T47D (cell line): Measurements from ENCODE around the gene REG4.

Experiments
- DNase-seq, 2 experiments: peaks; one replicate each; pipeline versions ENCODE4 v3.0.0 to v3.0.0-alpha.2; 2011 to 2012; ENCODE audit warnings: low read depth in 1 of 2, low spot score in 1 of 2
- JUND ChIP-seq: IDR thresholded peaks from 2 replicates; pipeline ENCODE4 v1.6.1; 2012; ENCODE audit warnings: low read depth
- in situ Hi-C: cut with HindIII; loops from 2 replicates; pipeline ENCODE4 v1.10.0; 2016; ENCODE audit warnings: low sequenced_read_pairs, low pct_unique_long_range_greater_than_20kb

Gene REG4

DNA sequence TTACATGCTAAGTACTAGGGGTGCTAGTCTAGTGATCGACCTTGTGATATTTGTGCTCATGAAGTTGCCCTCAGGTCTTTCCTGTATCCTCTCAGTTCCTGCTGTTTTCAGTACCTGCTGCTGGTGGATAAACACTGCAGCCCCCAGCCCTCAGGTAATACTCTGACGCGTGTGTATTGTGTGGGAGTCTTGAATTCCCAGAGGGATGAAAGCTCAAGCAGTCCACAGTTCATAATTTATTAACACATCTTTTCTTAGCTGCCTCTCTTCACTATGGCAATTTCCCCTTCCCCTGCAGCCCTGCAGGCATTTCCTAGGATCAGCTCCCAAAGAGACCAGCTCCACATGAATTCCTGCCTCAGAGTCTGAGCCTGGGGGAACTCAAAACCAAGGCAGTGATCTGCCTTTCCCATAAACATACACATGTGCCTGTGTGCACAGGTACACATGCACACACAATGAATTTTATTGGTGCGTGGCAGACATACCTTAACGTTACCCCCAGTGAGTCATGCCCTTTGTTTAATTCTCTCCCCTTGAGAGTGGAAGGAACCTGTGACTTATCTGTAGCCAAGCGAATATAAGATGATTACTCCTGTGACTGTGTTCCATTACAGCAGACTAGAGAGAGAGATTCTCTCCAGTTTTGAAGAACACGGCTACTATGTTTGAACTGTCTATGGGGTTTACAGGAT lies 28.5 kb downstream of the REG4 start:
- in situ Hi-C loops, result no loop called here
- DNase-seq, result peak in 1 of 2 experiments; percentile 73
- TF ChIP-seq JUND, result no peak

GRCh38 chr1:119781434-119782210 lies 29.6 kb downstream of the REG4 start:
- in situ Hi-C loops, result no loop called here
- no peak for TF ChIP-seq JUND
- no peak for DNase-seq

DNA sequence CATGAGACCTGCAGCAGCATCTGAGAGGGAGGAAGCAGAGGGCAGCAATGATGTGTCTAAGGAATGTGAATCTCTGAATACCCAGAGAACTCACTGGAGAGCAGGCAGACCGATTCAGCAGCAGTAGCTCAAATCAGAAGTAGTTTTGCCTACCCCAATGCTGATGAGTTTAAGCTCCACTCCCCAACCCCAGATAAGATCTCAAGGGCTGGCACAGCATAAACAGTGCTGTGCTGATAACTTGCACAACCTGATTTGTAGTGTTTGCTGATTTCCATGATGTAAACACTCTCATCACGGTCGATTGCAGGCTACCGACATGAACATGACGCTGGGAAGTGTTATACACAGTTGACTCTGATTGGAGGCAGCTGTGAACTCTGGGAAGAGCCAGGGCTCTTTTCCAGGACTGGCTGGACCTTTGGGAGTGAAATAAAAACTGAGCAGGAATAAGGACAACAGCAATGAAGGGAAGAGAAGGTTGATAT lies 31.3 kb downstream of the REG4 start:
- DNase-seq, result peak in 1 of 2 experiments; percentile 60
- no peak for TF ChIP-seq JUND
- in situ Hi-C loops, result no loop called here

- in situ Hi-C loops, result no loop called here
- TF ChIP-seq JUND, result no peak
These were observed 32.2 kb downstream of the REG4 start for GRCh38 chr1:119778886-119779560.

DNA sequence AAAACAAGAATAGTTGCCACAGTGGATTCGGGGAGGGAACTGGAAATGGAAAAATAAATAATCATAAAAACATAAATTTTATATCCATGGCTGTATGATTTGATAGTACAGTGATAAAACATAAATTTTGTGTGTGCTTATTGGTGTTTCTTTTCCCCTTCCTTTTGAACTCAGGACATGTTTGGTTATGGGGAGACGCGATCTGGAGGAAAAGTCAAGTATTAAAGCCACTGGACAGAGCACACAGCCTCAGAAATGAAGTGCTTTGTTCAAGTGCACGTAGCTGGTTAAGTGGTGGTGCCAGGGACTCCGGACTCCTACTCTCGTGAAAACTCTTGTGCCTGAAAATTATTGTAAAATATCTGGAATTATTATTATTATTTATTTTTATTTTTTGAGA lies 32.9 kb downstream of the REG4 start:
- no peak for TF ChIP-seq JUND
- DNase-seq, result no peak
- in situ Hi-C loops, result no loop called here

More at GRCh38 chr1:119778886-119779560, 32.2 kb downstream of the REG4 start:
- DNase-seq, result no peak

DNA sequence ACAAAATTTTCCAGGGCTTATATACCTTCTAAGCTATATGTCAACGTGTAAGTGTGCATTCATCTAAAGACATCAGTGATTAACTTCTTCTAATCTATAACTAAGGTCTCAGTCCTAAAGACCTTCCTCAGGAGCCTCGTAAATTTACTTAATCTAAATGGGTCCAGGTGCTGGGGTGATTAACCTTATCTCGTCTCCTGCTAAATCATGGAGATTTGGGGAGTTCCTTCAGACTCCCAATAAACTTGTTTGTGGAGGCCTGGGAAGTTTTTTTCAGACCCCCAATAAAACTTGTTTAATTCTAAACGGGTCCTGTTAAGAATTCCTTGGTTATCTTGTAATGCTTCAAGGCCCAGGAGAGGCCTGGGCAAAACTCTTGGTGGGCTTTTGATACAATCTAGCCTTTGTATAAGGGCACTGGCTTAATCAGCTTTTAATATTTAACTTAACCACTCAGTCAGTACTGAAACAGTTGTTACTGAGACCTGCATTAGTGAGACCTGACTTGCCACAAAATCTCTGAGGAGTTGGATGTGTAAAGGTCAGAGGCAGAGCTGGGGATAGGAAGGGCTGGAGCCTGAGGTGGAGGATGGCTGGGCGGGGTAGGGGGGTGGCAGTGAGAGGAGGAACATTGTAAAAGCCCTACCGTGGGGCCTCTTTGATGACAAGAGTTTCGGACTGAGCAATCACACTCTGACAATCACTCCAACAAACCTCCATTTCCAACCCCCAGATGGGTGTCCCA lies 36.3 kb downstream of the REG4 start:
- no peak for DNase-seq
- in situ Hi-C loops, result no loop called here

GRCh38 chr1:119773711-119774241 lies 37.5 kb downstream of the REG4 start:
- TF ChIP-seq JUND, result no peak
- DNase-seq, result peak in 1 of 2 experiments; percentile 73
- in situ Hi-C loops, result no loop called here

More for the DNA sequence above, 36.3 kb downstream of the REG4 start:
- TF ChIP-seq JUND, result no peak

GRCh38 chr1:119772298-119772697 lies 39.0 kb downstream of the REG4 start:
- TF ChIP-seq JUND, result no peak
- in situ Hi-C loops, result no loop called here
- DNase-seq, result no peak

- no peak for TF ChIP-seq JUND
- in situ Hi-C loops, result no loop called here
- no peak for DNase-seq
These were observed 39.5 kb downstream of the REG4 start for GRCh38 chr1:119771770-119772169.

- in situ Hi-C loops, result no loop called here
These were observed 40.2 kb downstream of the REG4 start for GRCh38 chr1:119771016-119771415.

GRCh38 chr1:119768778-119769177 lies 42.5 kb downstream of the REG4 start, which contains the start of gene HMGCS2:
Gene HMGCS2, minus strand, starts transcription at chr1:119768905. Its CDS starts 61 bp downstream, at chr1:119768844.
- DNase-seq, result no peak
- TF ChIP-seq JUND, result no peak
- in situ Hi-C loops, result no loop called here

More at GRCh38 chr1:119771016-119771415, 40.2 kb downstream of the REG4 start:
- no peak for DNase-seq
- no peak for TF ChIP-seq JUND

GRCh38 chr1:119767486-119767885 lies 43.8 kb downstream of the REG4 start:
- no peak for DNase-seq
- in situ Hi-C loops, result no loop called here
- no peak for TF ChIP-seq JUND
